Measurements from ENCODE around the gene PAEP.

- TF ChIP-seq, protein P1, sequence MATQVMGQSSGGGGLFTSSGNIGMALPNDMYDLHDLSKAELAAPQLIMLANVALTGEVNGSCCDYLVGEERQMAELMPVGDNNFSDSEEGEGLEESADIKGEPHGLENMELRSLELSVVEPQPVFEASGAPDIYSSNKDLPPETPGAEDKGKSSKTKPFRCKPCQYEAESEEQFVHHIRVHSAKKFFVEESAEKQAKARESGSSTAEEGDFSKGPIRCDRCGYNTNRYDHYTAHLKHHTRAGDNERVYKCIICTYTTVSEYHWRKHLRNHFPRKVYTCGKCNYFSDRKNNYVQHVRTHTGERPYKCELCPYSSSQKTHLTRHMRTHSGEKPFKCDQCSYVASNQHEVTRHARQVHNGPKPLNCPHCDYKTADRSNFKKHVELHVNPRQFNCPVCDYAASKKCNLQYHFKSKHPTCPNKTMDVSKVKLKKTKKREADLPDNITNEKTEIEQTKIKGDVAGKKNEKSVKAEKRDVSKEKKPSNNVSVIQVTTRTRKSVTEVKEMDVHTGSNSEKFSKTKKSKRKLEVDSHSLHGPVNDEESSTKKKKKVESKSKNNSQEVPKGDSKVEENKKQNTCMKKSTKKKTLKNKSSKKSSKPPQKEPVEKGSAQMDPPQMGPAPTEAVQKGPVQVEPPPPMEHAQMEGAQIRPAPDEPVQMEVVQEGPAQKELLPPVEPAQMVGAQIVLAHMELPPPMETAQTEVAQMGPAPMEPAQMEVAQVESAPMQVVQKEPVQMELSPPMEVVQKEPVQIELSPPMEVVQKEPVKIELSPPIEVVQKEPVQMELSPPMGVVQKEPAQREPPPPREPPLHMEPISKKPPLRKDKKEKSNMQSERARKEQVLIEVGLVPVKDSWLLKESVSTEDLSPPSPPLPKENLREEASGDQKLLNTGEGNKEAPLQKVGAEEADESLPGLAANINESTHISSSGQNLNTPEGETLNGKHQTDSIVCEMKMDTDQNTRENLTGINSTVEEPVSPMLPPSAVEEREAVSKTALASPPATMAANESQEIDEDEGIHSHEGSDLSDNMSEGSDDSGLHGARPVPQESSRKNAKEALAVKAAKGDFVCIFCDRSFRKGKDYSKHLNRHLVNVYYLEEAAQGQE (IDR thresholded peaks at IDR 0.05; ENCODE audit: insufficient read depth in 1 of 2, low read depth in 2 of 2, low read length in 2 of 2): no peak
- no peak for TF ChIP-seq POLR2AphosphoS5 (IDR thresholded peaks at IDR 0.05; ENCODE audit: low read depth, low read length)
- no peak for TF ChIP-seq TAF1 (IDR thresholded peaks at IDR 0.05; ENCODE audit: borderline replicate concordance, insufficient read depth, low read length)
- no peak for TF ChIP-seq SIN3A (IDR thresholded peaks at IDR 0.05; ENCODE audit: borderline replicate concordance, insufficient read depth, low read length)
- TF ChIP-seq FOXP2 (optimal IDR thresholded peaks at IDR 0.05; ENCODE audit: borderline replicate concordance, extremely low read depth, extremely low read length, insufficient read depth): no peak
Observed at GRCh38 chr9:135559606-135560005, 1.9 kb upstream of the PAEP start.
